D721Med (cell line): ENCODE results near the gene EFCAB9.

Experiments used
- DNase-seq: peaks from one replicate; pipeline ENCODE4 v3.0.0; 2011; ENCODE audit warnings: low spot score; ENCODE audit not compliant: insufficient read length
- FAIRE-seq: peaks from 2 replicates; lab custom pipeline; 2011; peaks lifted over from hg19 to GRCh38; lab: Jason Lieb, UNC
- TF ChIP-seq, protein P1 (sequence below): IDR thresholded peaks from 2 replicates; pipeline ENCODE4 v1.5.1; 2012; ENCODE audit warnings: mild to moderate bottlenecking, control low read depth; ENCODE audit not compliant: insufficient read depth; ENCODE audit errors: missing control alignments

Gene EFCAB9

GRCh38 chr5:172245703-172246125 lies 51.7 kb downstream of the EFCAB9 start:
- DNase-seq (no peak), FAIRE-seq (no peak)
- TF ChIP-seq, protein P1, sequence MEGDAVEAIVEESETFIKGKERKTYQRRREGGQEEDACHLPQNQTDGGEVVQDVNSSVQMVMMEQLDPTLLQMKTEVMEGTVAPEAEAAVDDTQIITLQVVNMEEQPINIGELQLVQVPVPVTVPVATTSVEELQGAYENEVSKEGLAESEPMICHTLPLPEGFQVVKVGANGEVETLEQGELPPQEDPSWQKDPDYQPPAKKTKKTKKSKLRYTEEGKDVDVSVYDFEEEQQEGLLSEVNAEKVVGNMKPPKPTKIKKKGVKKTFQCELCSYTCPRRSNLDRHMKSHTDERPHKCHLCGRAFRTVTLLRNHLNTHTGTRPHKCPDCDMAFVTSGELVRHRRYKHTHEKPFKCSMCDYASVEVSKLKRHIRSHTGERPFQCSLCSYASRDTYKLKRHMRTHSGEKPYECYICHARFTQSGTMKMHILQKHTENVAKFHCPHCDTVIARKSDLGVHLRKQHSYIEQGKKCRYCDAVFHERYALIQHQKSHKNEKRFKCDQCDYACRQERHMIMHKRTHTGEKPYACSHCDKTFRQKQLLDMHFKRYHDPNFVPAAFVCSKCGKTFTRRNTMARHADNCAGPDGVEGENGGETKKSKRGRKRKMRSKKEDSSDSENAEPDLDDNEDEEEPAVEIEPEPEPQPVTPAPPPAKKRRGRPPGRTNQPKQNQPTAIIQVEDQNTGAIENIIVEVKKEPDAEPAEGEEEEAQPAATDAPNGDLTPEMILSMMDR, result no peak

GRCh38 chr5:172248637-172249036 lies 54.7 kb downstream of the EFCAB9 start:
- DNase-seq (no peak), FAIRE-seq (no peak)
- TF ChIP-seq, protein P1, result no peak

DNA sequence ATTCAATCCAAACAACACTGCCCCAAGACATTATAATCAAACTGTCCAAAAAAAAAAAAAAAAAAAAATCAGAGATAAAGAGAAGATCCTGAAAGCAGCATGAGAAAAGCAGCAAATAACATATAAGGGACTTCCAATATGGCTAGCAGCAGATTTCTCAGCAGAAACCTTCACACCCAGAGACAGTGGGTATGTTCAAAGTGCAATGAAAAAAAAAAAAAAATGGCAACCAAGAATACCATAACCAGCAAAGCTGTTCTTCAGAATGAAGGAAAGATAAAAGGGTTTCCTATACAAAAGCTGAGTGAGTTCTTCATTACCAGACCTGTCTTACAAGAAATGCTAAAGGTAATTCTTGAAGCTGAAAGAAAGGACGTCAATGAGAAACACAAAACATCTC lies 57.4 kb downstream of the EFCAB9 start:
- TF ChIP-seq, protein P1, result no peak
- FAIRE-seq, result no peak
- DNase-seq, result no peak

DNA sequence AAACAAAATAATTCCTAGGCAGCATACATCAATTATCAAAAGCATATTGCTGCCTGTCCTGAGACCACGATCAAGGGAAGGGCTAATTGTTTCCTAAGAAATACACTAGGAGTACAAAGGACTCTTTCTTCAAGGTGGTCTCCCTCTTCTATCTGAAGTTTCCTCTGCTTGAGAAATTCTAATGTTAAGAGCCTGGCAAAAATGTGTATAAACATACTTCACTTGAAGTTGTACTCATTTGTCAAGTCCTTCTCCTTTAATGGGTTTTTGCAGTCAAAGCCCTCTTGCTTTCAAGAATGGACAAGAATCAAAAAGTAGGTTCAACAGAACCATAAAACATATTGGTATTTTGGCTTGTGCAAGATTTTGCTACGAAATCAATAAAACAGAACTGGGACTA lies 58.5 kb downstream of the EFCAB9 start:
- TF ChIP-seq, protein P1, result no peak
- FAIRE-seq (no peak), DNase-seq (no peak)
